CD4-positive, alpha-beta T cell treated with Interleukin-4 for 1 hour (primary cell): ENCODE data around the gene SLC10A7.

Experiments
- DNase-seq, 2 donors: peaks; one replicate each; pipeline ENCODE4 v3.0.0-alpha.2; 2020 to 2022

SLC10A7 gene

GRCh38 chr4:146294776-146295175 is 227.0 kb downstream of the SLC10A7 start:
- no peak for DNase-seq

- no peak for DNase-seq
Measured at GRCh38 chr4:146292508-146292907, 229.2 kb downstream of the SLC10A7 start.

GRCh38 chr4:146291313-146291712 is 230.4 kb downstream of the SLC10A7 start:
- DNase-seq: no peak

GRCh38 chr4:146288193-146288592 is 233.5 kb downstream of the SLC10A7 start:
- no peak for DNase-seq

- DNase-seq: no peak
Measured at GRCh38 chr4:146285037-146285436, 236.7 kb downstream of the SLC10A7 start.

GRCh38 chr4:146283758-146284651 is 237.7 kb downstream of the SLC10A7 start:
- DNase-seq: no peak

GRCh38 chr4:146282657-146283056 is 239.1 kb downstream of the SLC10A7 start:
- DNase-seq: no peak

GRCh38 chr4:146278986-146279385 is 242.8 kb downstream of the SLC10A7 start:
- DNase-seq: no peak

- peak in 1 of 2 donors; percentile 11 for DNase-seq
Measured at GRCh38 chr4:146275370-146275769, 246.4 kb downstream of the SLC10A7 start.

- no peak for DNase-seq
Measured at GRCh38 chr4:146274774-146275173, 247.0 kb downstream of the SLC10A7 start.

- no peak for DNase-seq
Measured at GRCh38 chr4:146273204-146273901, 248.4 kb downstream of the SLC10A7 start.

GRCh38 chr4:146271466-146271865 is 250.3 kb downstream of the SLC10A7 start:
- no peak for DNase-seq

GRCh38 chr4:146269228-146269653 is 252.5 kb downstream of the SLC10A7 start:
- DNase-seq: no peak

- DNase-seq: no peak
Measured at GRCh38 chr4:146267826-146268225, 253.9 kb downstream of the SLC10A7 start.

GRCh38 chr4:146265950-146266490 is 255.7 kb downstream of the SLC10A7 start:
- DNase-seq: no peak

GRCh38 chr4:146263793-146264192 is 257.9 kb downstream of the SLC10A7 start:
- no peak for DNase-seq

- DNase-seq: no peak
Measured at GRCh38 chr4:146261041-146261440, 260.7 kb downstream of the SLC10A7 start.

GRCh38 chr4:146260521-146260920 is 261.2 kb downstream of the SLC10A7 start:
- DNase-seq: no peak

GRCh38 chr4:146257511-146257910 is 264.2 kb downstream of the SLC10A7 start:
- DNase-seq: no peak

- no peak for DNase-seq
Measured at GRCh38 chr4:146256328-146256727, 265.4 kb downstream of the SLC10A7 start.

- DNase-seq: no peak
Measured at GRCh38 chr4:146255874-146256273, 265.9 kb downstream of the SLC10A7 start.

GRCh38 chr4:146255463-146255862 is 266.3 kb downstream of the SLC10A7 start:
- DNase-seq: no peak

GRCh38 chr4:146252969-146253611 is 268.6 kb downstream of the SLC10A7 start:
- no peak for DNase-seq
